Right ventricle myocardium inferior (tissue), 1 donor: ENCODE data around the gene HOXB4. TPM values are rescaled to one million over a fixed set of nuclear protein-coding genes. Genes with fewer than 3 reads are reported as not detected.

Source experiments
- ATAC-seq: fragments of 200-7000 bp; cut with Tn5 transposase; one replicate; pipeline ENCODE4 v1.9.1; 2020; ENCODE audit warnings: mild to moderate bottlenecking, moderate library complexity
- DNase-seq: peaks from one replicate; pipeline ENCODE4 v3.0.0; 2021; ENCODE audit errors: missing footprints
- intact Hi-C: fragments of 100-400 bp; cut with DNase I; formaldehyde crosslinking; loops from one replicate; pipeline ENCODE4 v1.11.0; 2022
- total RNA-seq: library from RNA; stranded (reverse); fragmentation: NEBNext Ultra II Directional; extraction: Animal tissue kit (Norgen Biotek cat#: 25700); gene quantifications from one replicate; pipeline ENCODE4 v1.2.1, GENCODE V29; 2021
- donor health status: DM: no; HTN: yes; CAD: no; lungs with severe emphysema.

The HOXB4 gene
- total RNA-seq, 1 donor from 2014 or later = 0.38 TPM

DNA sequence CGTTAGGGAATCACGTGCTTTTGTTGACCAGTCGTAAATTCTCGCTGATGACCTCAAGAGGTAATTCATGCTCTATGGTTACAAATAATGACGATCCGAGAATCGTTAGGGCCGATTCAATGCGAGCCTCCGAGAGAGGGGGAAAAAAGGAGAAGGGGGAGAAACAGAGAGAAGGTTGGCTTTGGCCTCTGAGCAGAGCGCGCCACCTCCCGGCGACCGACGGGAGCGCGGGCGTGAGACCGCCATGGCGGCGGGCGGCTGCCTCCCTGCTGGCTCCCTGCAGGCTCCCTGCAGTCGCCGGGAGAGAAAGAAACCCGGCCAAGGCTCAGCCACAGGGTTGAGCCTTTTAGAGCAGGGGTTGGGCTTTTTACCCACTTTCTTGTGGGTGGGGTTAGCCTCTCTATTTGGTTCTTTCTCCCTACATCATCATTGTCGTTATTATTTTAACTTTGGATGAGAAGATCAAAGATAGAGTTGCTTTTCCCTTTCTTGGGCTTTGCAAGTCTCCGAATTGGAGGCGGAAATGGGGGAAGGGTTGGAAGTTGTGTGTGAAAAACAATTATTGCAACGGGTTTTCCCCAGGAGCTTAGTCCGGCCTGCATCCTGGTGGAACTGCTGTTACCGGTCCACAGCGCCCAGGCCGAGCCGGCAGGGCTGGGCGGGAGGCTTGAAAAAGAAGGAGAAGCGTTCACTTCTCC, 15.8 kb upstream of the HOXB4 start:
- DNase-seq (peak; percentile 84), ATAC-seq (peak; percentile 62)
- intact Hi-C loops = loop anchor here (10.0 kb wide), 1 partner anchor 239 kb away; no protein-coding TSS in a partner anchor

DNA sequence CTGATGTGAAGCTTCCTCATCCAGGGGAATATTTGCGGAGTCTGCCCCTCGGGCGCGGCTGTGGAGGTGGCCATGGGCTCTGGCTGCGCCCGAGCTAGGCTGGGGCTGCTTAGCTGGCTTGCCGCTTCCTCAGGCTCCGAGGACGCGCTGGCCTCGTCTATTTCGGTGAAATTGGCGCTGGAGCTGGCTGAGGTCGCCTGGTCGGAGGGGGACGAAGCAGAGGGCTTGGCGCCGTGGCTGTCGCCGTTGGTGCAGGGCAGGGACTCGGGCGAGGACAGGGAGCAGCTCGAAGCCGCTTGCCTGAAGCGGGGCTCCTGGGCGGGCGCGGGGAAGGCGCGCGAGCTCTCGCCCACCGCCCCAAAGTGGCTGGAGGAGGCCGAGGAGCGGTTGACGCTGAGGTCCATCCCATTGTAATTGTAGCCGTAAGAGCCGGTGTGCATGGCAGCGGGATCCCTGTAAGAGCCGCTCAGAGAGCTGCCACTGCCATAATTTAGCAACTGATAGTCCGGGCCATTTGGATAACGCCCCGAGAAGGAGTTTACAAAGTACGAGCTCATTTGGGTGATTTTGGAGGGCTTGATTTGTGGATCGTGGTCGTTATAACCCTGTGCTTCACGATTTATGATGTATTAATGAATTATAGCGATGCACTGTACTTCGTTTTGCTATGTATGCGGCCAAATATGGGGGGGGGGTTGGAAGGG, 15.1 kb upstream of the HOXB4 start, which contains the start of gene HOXB5:
TSS of gene HOXB5 (minus strand) at position 654 of the 704 bp plus-strand sequence. CDS start at position 557, 97 bp downstream.
- ATAC-seq (no peak), DNase-seq (no peak)
- intact Hi-C loops = loop anchor here (10.0 kb wide), 1 partner anchor 238 kb away; no protein-coding TSS in a partner anchor

DNA sequence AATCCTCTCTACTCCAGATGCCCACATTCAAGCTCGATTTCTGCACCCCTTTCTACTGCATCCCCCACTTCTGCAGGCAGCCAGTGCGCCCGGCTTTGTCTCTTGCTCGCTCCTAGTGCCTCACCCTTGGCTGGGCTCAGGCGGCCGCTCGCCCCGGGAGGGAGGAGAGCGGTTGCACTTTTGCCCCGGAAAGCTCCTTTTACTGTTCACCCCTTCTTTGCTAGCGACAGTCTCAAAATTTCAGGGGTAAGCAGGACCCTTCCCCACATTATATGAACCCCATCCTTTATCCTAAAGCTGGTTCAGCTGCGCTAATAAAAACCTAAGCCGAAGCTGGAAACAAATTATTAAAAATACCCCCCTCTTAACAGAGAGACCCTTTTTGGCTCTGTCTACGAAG, 14.4 kb upstream of the HOXB4 start:
- intact Hi-C loops = loop anchor here (10.0 kb wide), 1 partner anchor 238 kb away; no protein-coding TSS in a partner anchor
- ATAC-seq = no peak
- DNase-seq = no peak

DNA sequence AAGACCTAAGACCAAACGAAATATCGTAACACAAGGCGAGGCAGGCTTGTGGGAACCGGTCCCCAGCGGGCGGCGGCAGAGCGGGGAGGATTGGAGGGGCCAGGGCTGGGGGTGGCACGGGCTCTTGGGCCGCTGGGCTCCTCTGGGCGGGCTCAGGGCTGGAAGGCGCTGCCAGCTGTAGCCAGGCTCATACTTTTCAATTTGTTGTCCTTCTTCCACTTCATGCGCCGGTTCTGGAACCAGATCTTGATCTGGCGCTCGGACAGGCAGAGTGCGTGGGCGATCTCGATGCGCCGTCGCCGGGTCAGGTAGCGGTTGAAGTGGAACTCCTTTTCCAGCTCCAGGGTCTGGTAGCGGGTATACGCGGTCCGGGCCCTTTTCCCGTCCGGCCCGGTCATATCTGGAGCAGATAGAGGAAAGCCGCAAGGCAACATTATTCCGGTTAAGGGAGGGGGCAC, 13.9 kb upstream of the HOXB4 start:
- intact Hi-C loops = loop anchor here (10.0 kb wide), 1 partner anchor 237 kb away; no protein-coding TSS in a partner anchor
- ATAC-seq (no peak), DNase-seq (no peak)

DNA sequence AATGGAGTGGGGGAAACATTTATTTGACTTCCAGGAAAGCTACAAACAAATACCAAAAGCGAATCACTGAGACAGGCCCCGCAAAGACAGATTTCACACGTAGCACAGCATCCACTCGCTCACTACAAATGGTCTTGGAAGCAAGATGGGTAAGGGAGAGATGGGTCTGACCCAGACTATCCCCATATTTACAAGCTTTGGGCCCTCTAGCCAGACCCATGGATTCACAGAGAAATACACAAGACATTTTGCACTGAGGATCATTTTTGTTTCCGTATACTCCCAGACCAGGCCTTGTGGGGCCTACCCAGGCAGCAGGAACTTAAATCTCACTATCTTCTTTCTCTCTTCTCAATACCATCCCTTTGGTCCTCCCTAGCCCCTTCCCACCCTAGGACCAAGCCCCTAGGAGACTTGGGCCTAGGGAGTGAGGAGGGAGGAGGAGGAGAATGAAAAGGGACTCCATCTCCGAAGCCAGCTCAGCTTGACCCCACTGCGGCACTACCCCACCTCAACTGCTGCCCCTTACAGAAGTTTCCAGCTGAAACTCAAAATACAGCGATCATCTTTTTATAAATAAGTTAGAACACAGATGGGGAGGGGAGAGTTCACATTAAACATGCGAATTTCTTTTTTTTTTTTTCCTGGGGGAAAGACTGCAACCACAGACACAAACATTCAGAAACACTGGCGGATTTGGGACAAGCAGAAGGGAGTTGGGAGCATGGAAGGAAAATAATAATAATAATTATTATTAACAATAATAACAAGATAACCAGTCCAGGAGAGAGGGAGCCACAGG, 13.3 kb upstream of the HOXB4 start:
- intact Hi-C loops = loop anchor here (10.0 kb wide), 1 partner anchor 237 kb away; no protein-coding TSS in a partner anchor
- no peak for ATAC-seq
- no peak for DNase-seq

DNA sequence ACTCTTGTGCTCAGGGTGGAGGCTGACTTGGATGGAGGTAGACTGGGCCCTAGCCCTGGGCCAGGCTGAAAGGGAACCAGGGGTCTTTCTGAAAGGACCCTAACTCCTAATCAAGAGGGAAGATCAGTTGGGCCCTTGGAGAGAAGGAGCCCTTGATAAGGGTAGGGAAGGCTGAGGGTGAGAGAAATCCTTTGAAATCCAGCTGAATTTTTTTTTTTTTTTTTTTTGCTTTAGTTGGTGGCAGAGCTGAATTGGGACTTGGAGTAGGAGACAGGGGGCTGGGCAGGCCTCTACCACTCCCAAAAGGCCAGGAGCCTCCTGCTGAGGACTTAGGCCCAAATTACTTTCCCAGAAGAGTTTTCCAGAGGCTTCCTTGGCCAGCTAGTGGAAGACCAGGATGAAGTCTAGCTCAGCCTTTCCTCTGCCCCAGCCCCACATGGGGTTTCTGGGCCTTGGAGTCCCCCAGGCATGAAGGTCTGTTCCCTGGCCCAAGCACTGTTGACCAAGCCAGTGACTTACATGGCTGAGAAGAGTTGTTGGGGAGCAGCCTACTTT, 12.5 kb upstream of the HOXB4 start:
- intact Hi-C loops = loop anchor here (10.0 kb wide), 1 partner anchor 236 kb away; no protein-coding TSS in a partner anchor
- DNase-seq = no peak
- no peak for ATAC-seq

DNA sequence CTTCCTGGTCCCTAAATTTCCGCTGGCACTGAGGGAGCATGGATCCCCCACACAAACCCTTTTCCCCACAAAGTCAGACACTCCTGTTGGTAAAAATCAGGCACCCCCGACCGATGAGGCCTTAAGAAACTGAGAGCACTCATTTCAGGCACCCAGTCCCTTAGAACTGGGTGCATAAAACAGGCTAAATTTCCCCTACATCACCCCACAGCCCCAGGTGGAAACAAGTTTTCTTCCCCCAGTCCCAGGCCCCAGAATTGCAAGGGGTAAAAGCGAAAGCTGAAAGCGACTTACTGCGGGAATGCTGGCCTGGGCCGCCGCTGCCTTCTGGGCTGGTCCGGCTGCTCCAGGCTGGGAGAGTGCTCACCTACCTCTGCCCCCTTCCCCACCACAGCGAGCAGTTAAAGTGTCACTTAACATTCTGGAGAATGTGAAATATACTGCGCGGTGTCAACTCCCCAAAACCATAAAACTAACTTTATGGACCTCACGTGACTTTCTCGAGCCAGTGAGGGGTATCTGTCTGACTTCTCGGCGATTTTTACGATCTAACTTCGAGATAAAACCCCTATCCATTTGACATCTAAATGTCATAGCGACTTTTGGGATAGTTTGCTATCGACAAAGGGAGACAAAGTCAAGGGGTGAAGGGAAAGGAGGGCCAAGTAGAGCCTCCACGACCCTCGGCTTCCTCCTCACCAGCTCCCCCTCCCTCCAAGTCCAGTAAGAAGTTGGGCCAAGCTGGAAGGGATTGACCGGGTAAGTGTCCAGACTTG, 11.9 kb upstream of the HOXB4 start, which contains the start of gene HOXB3:
TSS of gene HOXB3 (minus strand) at position 411 of the 776 bp plus-strand sequence. CDS start 37,767 bp downstream, outside the sequence.
- DNase-seq = no peak
- intact Hi-C loops = loop anchor here (10.0 kb wide), 1 partner anchor 235 kb away; no protein-coding TSS in a partner anchor
- ATAC-seq = no peak

DNA sequence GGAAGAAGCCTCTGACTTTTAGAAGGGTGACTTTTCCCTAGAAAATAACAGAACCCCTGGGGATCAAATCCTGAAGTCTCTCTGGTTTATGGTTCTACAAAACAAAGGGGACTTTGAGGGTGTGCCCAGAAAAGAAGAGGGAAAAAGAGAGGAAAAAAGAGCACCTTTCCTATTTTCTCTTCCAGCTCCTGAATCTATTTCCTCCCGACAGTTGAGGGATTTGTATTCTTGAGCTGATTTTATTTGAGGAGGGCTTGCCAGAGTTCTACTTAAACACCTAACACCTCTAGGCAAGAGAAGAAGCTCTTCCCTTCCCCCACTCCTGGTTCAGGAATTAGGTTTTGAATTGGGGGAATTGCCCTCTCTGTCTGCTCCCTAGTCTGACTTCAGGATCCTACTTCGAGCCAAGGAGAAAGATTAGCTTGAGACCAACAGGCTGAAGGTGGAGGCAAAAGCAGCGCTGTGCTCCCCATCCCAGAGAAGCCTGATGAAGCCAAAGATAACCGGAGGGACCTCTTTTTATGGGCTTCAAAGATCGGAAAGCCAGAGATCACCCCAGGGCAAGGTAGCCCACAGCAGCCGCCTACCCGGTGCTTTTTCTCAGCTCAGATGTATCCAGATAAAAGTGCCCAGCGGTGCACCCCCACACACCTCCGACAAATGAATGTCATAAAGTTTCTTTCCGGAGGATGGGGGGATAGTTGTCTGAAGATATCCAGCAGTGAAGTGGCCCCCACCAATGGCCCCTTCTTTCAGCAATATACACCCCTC, 11.1 kb upstream of the HOXB4 start:
- no peak for ATAC-seq
- no peak for DNase-seq
- intact Hi-C loops = no loop called here

DNA sequence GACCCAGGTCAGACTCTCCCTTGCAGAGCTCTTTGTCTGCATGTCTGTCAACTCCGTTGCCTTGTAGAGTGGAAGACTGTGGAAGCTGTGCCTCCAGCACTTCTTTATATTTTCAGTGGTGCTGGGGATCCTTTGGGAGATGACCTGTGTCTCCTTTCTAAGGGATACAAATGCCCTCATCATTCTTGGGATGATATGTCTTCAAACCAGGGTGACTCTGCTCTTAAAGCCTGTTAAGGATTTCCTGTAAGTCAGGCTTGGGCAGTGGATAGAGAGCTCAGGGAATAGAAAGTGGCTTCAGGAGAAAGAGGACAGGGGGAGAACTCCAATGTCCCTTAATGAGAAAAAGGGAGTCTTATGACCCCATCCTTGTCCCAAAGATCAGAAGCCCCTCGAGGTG, 10.4 kb upstream of the HOXB4 start:
- DNase-seq (no peak), ATAC-seq (no peak)
- intact Hi-C loops = no loop called here

DNA sequence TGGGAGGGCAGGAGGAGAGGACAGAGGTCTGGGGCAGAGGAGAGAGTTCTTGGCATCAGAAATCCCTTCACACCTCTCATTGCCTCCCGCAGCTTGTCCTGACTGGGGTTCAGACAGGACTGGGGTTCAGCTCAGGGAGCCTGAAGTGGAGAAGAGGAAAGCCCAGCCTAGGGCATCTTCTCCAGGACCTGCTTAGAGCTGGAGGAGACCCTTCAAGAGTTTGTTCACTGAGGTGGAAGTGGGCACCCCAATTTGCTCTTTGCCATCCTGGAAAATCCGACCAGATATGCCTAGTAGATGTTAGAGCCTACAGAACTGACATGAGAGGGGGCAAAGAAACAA, 9.9 kb upstream of the HOXB4 start:
- DNase-seq (no peak), ATAC-seq (no peak)
- intact Hi-C loops = no loop called here

DNA sequence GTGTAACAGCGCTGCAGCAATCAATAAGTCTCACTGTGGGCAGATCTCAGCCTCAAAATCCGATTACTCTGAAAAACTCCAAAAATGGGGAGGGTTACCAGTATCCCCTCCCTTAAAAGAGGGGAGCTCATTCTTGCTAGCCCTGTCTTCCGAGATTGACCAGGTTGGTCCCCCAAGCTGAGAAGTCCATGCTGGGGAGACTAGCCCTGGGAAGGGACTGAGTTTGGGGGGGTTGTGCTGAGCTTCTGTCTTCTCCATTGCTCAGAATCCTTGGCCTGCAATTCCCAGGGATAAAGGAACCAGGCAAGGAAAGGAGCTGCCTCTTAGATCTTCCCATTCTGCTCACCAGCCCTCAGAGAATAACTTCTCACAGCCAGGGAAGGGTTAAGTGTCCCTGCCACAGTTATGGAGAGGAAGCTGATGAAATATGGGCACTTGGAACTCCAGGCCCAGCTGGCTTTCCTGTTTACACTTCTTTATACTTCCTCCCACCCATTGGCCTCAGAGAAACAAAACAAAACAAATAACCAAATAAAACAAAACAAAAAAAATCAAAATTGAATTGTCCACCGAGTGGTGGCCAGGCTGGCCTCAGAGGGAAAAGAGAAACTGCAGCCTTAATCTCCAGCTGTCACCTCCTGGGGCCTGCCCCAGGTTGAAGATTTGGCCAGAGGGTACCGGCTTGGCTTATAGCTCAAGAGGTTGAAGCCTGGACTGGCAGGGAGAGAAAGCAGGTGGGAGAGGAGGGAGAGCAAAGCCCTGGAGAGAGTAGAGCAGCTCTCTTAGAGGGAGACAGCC, 9.3 kb upstream of the HOXB4 start:
- ATAC-seq = no peak
- no peak for DNase-seq
- intact Hi-C loops = no loop called here

DNA sequence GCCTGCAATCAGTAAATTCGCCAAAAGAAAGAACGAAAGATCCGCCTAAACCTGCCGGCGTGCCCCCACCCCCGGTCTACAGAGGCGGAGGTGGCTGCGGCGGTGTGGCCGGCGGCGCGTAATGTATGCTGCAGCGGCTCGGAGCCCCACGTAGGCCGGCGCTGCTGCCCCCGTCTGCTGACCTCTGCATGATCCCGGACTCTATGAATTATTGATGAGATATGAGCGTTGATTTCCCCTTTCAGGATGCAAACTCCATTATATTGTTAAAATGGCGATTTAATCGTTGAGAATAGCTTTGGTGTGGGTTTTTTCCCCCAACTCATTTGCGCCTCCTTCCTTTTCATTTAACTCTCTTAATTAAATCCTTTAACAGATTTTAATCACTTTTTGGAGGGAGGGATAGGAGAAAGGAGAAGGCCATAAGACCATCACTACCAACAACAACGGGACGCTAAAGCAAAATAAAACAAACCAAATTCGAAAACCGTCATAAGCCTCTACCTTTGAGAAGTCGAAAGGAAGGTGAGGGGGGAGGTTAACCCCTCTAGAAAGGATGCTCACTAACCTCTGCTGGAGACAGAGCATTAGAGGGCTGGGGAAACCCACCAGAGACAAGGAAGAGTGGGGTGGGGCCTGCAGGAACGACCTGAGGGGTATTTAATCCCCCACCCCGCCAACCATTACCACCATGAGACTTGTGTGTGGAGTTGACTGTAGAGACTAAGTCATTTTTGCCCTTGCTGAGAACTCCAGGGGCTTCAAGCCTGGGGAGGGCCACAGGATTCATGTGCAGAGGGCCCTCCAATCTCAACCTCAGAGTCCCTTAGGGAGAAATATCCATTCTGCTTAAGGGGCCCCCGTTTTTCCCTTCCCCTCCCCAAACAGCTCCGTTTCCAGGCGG, 8.5 kb upstream of the HOXB4 start:
- no peak for ATAC-seq

DNA sequence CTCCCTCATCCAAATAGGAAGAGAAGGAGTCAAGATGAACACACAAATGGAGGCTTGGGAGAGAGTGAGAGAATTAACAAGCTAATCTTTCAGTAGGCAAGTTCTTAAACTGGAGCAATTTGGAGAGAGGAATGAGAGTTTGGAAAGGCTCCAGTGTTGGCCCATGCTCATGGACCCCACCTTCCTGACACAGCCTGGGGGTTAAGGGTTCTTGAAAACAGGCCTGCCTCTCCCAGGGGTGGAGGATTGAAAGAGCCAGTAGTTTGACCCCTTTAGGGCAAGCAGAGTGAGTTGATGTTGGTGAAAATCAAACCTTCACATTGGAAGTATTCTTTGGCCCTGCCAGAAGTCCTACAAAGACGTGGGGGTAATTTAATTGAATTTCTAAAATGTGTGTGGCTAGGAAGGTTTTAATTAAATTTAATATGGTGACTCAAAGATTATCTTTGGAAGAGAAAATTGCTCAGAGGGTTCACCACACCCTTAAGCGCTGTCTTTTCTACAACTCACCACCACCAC, 6.1 kb upstream of the HOXB4 start:
- ATAC-seq = no peak
- intact Hi-C loops = no loop called here
- DNase-seq = no peak

More for the DNA sequence above, 8.5 kb upstream of the HOXB4 start:
- intact Hi-C loops = no loop called here
- no peak for DNase-seq

DNA sequence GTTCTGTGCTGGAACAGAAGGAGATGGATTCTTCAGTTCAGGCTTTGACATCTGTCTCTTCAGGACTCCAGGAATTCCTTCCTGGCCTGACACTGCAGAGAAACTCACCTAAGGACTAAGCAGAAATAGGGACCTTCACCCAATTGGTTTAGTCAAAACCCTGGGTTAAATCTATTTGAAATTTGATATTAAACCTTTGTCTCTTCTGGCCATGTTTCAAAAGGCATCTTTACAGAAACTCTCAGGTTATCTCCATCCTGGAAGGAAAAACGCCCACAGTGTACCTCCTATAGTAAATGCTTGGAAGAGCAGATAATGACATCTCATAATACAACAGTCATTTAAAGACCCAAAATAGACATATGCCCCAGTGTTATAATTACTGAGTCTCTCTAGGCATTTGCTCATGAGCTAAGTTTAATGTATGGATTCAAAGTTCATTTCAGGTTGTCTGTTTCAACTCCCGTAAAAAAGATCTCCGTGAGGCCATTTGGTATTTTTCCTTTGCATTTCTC, 5.6 kb upstream of the HOXB4 start:
- DNase-seq (no peak), ATAC-seq (no peak)
- intact Hi-C loops = no loop called here

DNA sequence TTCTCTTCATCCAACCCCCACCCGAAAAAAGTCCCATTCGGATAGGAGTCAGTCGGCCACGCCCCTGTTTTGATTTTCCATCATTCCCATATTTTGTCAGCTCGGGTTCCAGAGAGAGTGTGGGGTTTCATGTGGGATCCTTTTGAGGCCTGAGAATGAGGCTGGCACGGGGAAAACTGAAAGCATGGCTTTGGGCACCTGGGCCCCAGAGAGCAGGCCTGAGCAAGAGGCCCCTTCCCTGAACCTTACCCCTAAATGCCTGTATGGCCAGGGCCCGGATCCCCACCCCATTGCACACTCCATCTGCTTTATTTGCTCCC, 4.6 kb upstream of the HOXB4 start:
- intact Hi-C loops = no loop called here
- no peak for DNase-seq
- no peak for ATAC-seq
